Gastroesophageal sphincter (tissue), 3 donors: ENCODE data around the gene ITIH1.

ENCODE experiments used
- CTCF ChIP-seq, 4 experiments: fragments of 200-600 bp in 2 of 4; fragments of 450-650 bp in 2 of 4; sonication (generic) in 1 of 4; IDR thresholded peaks; one replicate each; pipeline ENCODE4 v1.5.1; 2017 to 2019; ENCODE audit warnings: antibody characterized with exemption in 4 of 4, mild to moderate bottlenecking in 2 of 4, moderate library complexity in 2 of 4
- EP300 ChIP-seq: sonication (generic); formaldehyde crosslinking; IDR thresholded peaks from one replicate; pipeline ENCODE4 v1.6.1; 2017; ENCODE audit warnings: antibody characterized with exemption, mild to moderate bottlenecking
- POLR2A ChIP-seq, 2 donors: fragments of 450-650 bp; IDR thresholded peaks; one replicate each; pipeline ENCODE4 v1.6.1; 2017; ENCODE audit warnings: antibody characterized with exemption in 2 of 2, mild to moderate bottlenecking in 2 of 2, moderate library complexity in 1 of 2
- POLR2AphosphoS5 ChIP-seq: sonication (generic); formaldehyde crosslinking; IDR thresholded peaks from one replicate; pipeline ENCODE4 v1.6.1; 2017; ENCODE audit warnings: antibody characterized with exemption

- TF ChIP-seq CTCF (IDR thresholded peaks at IDR 0.05) (no peak), EP300 (no peak), POLR2AphosphoS5 (no peak), POLR2A (IDR thresholded peaks at IDR 0.05) (no peak)
Observed at GRCh38 chr3:52790337-52790736, 12.9 kb downstream of the ITIH1 start.
